ENCODE results near the gene CCDC110.

Gene CCDC110

GRCh38 chr4:185467991-185468390, 3.5 kb downstream of the CCDC110 start:
- H3K36me3 ChIP-seq (replicated peaks; ENCODE audit: insufficient read depth, low read length), result no peaks in the 10 kb centered on the region
- no peak overlapping the region for H3K4me2 ChIP-seq (ENCODE audit: low read depth, low read length)
- H3K27ac ChIP-seq (ENCODE audit: low read length), result no peak overlapping the region
- no peak for DNase-seq
- no peaks in the 10 kb centered on the region for H3K27me3 ChIP-seq (replicated peaks; ENCODE audit: insufficient read depth, low read length)
- no peaks in the 10 kb centered on the region for H3K9me3 ChIP-seq (replicated peaks; ENCODE audit: insufficient read depth, low read length)
- no peaks in the 10 kb centered on the region for H3K9me2 ChIP-seq (replicated peaks; ENCODE audit: insufficient read depth, low read length)
- no peaks in the 10 kb centered on the region for H4K20me1 ChIP-seq (ENCODE audit: insufficient read depth, low read length)
- no peak overlapping the region for H3K4me3 ChIP-seq (ENCODE audit: low read length)
- TF ChIP-seq EZH2 (optimal IDR thresholded peaks at IDR 0.05; ENCODE audit: low read depth, low read length) (no peak), EZH2phosphoT487 (IDR thresholded peaks at IDR 0.05; ENCODE audit: low read length) (no peak), CTCF (IDR thresholded peaks at IDR 0.05; ENCODE audit: low read length) (no peak)
- peaks cover 10% of the 10 kb centered on the region; the same call in 1 of the 2 replicates for H3K4me1 ChIP-seq (ENCODE audit: low read length)
- peaks cover 18% of the 10 kb centered on the region for H3K79me2 ChIP-seq (ENCODE audit: low read length)
- H2AFZ ChIP-seq (ENCODE audit: low read length), result no peak overlapping the region
- peaks cover 6% of the 10 kb centered on the region; the same call in 1 of the 2 replicates for H3F3A ChIP-seq (ENCODE audit: insufficient read depth, low read length)
- no peak overlapping the region for H3K9ac ChIP-seq (ENCODE audit: low read length)

DNA sequence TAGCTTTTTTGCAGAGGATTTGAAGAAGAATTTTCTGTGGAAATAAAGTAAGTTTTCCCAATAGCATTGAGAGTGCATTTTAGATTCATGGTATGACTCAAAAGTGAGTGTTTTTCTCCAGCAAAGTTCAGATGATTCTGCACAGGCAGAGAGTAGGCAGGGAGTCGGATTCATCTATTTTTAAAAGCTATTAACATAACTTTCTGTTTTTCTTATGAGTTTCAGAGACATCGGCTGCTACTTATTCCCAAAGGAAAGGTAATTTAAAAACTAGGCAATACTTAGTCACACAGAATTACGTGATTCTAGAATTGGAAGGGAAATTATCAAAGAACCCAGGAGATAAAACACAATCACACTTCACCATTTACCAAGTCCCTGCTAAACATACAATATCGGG, 4.4 kb downstream of the CCDC110 start:
- DNase-seq, result no peak
- Histone ChIP-seq H3F3A (ENCODE audit: insufficient read depth, low read length) (peaks cover 4% of the 10 kb centered on the region; the same call in 1 of the 2 replicates), H3K36me3 (replicated peaks; ENCODE audit: insufficient read depth, low read length) (no peaks in the 10 kb centered on the region), H3K9me2 (replicated peaks; ENCODE audit: insufficient read depth, low read length) (no peaks in the 10 kb centered on the region), H2AFZ (ENCODE audit: low read length) (no peak overlapping the region), H3K9ac (ENCODE audit: low read length) (no peak overlapping the region), H3K79me2 (ENCODE audit: low read length) (peaks cover 17% of the 10 kb centered on the region), H3K4me2 (ENCODE audit: low read depth, low read length) (no peak overlapping the region), H4K20me1 (ENCODE audit: insufficient read depth, low read length) (no peaks in the 10 kb centered on the region), H3K4me1 (ENCODE audit: low read length) (peaks cover 10% of the 10 kb centered on the region; the same call in 1 of the 2 replicates), H3K4me3 (ENCODE audit: low read length) (no peak overlapping the region), H3K27ac (ENCODE audit: low read length) (no peak overlapping the region), H3K27me3 (replicated peaks; ENCODE audit: insufficient read depth, low read length) (no peaks in the 10 kb centered on the region), H3K9me3 (replicated peaks; ENCODE audit: insufficient read depth, low read length) (no peaks in the 10 kb centered on the region)
- TF ChIP-seq CTCF (IDR thresholded peaks at IDR 0.05; ENCODE audit: low read length) (no peak), EZH2 (optimal IDR thresholded peaks at IDR 0.05; ENCODE audit: low read depth, low read length) (no peak), EZH2phosphoT487 (IDR thresholded peaks at IDR 0.05; ENCODE audit: low read length) (no peak)

GRCh38 chr4:185465707-185466106, 5.8 kb downstream of the CCDC110 start:
- TF ChIP-seq EZH2 (optimal IDR thresholded peaks at IDR 0.05; ENCODE audit: low read depth, low read length) (no peak), EZH2phosphoT487 (IDR thresholded peaks at IDR 0.05; ENCODE audit: low read length) (no peak), CTCF (IDR thresholded peaks at IDR 0.05; ENCODE audit: low read length) (no peak)
- Histone ChIP-seq H2AFZ (ENCODE audit: low read length) (no peak overlapping the region), H3F3A (ENCODE audit: insufficient read depth, low read length) (no peaks in the 10 kb centered on the region), H3K4me1 (ENCODE audit: low read length) (peaks cover 10% of the 10 kb centered on the region; the same call in 1 of the 2 replicates), H3K27ac (ENCODE audit: low read length) (no peak overlapping the region), H4K20me1 (ENCODE audit: insufficient read depth, low read length) (no peaks in the 10 kb centered on the region), H3K4me3 (ENCODE audit: low read length) (no peak overlapping the region), H3K36me3 (replicated peaks; ENCODE audit: insufficient read depth, low read length) (no peaks in the 10 kb centered on the region), H3K9me3 (replicated peaks; ENCODE audit: insufficient read depth, low read length) (no peaks in the 10 kb centered on the region), H3K79me2 (ENCODE audit: low read length) (peaks cover 10% of the 10 kb centered on the region), H3K4me2 (ENCODE audit: low read depth, low read length) (no peak overlapping the region), H3K9me2 (replicated peaks; ENCODE audit: insufficient read depth, low read length) (no peaks in the 10 kb centered on the region), H3K27me3 (replicated peaks; ENCODE audit: insufficient read depth, low read length) (no peaks in the 10 kb centered on the region), H3K9ac (ENCODE audit: low read length) (no peak overlapping the region)
- no peak for DNase-seq
